ENCODE data around the gene GLTPD2. TPM values are rescaled to one million over a fixed set of nuclear protein-coding genes. Genes with fewer than 3 reads are reported as not detected.

Gene GLTPD2
- total RNA-seq, 1 experiment from 2014 or later, result not detected

GRCh38 chr17:4766201-4766600, 22.6 kb upstream of the GLTPD2 start:
- in situ Hi-C loops (cut with HindIII; ENCODE audit: low pct_unique_long_range_greater_than_20kb, low sequenced_read_pairs) (no loop called here), intact Hi-C loops (cut with micrococcal nuclease; ENCODE audit: unreplicated experiment) (no loop called here)
- no peaks in the 10 kb centered on the region for H3K27me3 ChIP-seq (ENCODE audit: control insufficient read depth, insufficient read depth, low read length)
- DNase-seq (ENCODE audit: low read depth, low spot score), result no peak
- ATAC-seq, result no peak
- BruUV-seq (replicated peaks), result no TSS peak
- H3K9me3 ChIP-seq (ENCODE audit: control insufficient read depth, insufficient read depth, low read depth, low read length), result no peaks in the 10 kb centered on the region
- ChIA-PET POLR2A (no interaction called here), CTCF (no interaction called here)
- no peaks in the 10 kb centered on the region for H3K4me1 ChIP-seq (ENCODE audit: control insufficient read depth, insufficient read depth, low read length)
- TF ChIP-seq REST (IDR thresholded peaks at IDR 0.05; ENCODE audit: insufficient read depth in 1 of 2, low read depth in 2 of 2, low read length in 1 of 2) (no peak), TCF7L2 (IDR thresholded peaks at IDR 0.05; ENCODE audit: low read depth, low read length) (no peak), CTCF (IDR thresholded peaks at IDR 0.05) (no peak), POLR2AphosphoS5 (IDR thresholded peaks at IDR 0.05; ENCODE audit: low read depth, low read length) (no peak), SIN3A (IDR thresholded peaks at IDR 0.05; ENCODE audit: borderline replicate concordance, insufficient read depth, low read depth, low read length) (no peak)
- no peak overlapping the region for H3K27ac ChIP-seq (ENCODE audit: low read length)
- no peaks in the 10 kb centered on the region for H3K36me3 ChIP-seq (ENCODE audit: control insufficient read depth, insufficient read depth, low read length)
- no peak overlapping the region for H3K4me3 ChIP-seq (ENCODE audit: low read depth in 2 of 2, low read length in 2 of 2)

- ChIA-PET POLR2A (no interaction called here), CTCF (no interaction called here)
- H3K27me3 ChIP-seq (ENCODE audit: control insufficient read depth, insufficient read depth, low read length), result no peaks in the 10 kb centered on the region
- in situ Hi-C loops (cut with HindIII; ENCODE audit: low pct_unique_long_range_greater_than_20kb, low sequenced_read_pairs) (no loop called here), intact Hi-C loops (cut with micrococcal nuclease; ENCODE audit: unreplicated experiment) (no loop called here)
- BruUV-seq (replicated peaks), result no TSS peak
- H3K36me3 ChIP-seq (ENCODE audit: control insufficient read depth, insufficient read depth, low read length), result no peaks in the 10 kb centered on the region
- no peaks in the 10 kb centered on the region for H3K9me3 ChIP-seq (ENCODE audit: control insufficient read depth, insufficient read depth, low read depth, low read length)
- H3K4me3 ChIP-seq (ENCODE audit: low read depth in 2 of 2, low read length in 2 of 2), result no peak overlapping the region
- no peak overlapping the region for H3K27ac ChIP-seq (ENCODE audit: low read length)
- no peaks in the 10 kb centered on the region for H3K4me1 ChIP-seq (ENCODE audit: control insufficient read depth, insufficient read depth, low read length)
- DNase-seq (ENCODE audit: low read depth, low spot score), result no peak
- TF ChIP-seq POLR2AphosphoS5 (IDR thresholded peaks at IDR 0.05; ENCODE audit: low read depth, low read length) (no peak), TCF7L2 (IDR thresholded peaks at IDR 0.05; ENCODE audit: low read depth, low read length) (no peak), CTCF (IDR thresholded peaks at IDR 0.05) (no peak), REST (IDR thresholded peaks at IDR 0.05; ENCODE audit: insufficient read depth in 1 of 2, low read depth in 2 of 2, low read length in 1 of 2) (no peak), SIN3A (IDR thresholded peaks at IDR 0.05; ENCODE audit: borderline replicate concordance, insufficient read depth, low read depth, low read length) (no peak)
- no peak for ATAC-seq
Measured at GRCh38 chr17:4766723-4767122, 22.0 kb upstream of the GLTPD2 start.

All from Panc1 (cell line).